Karpas-422 (cell line): ENCODE measurements around the gene MBTPS1. TPM values are rescaled to one million over a fixed set of nuclear protein-coding genes. Genes with fewer than 3 reads are reported as not detected.
A peak's percentile ranks its signal among the peaks of the same experiment; 100 is the strongest.

Experiments
- DNase-seq: peaks from one replicate; pipeline ENCODE4 v3.0.0-alpha.2; 2015
- H2AFZ ChIP-seq: fragments of 200-600 bp; sonication (generic); 2 replicates; pipeline ENCODE4 v1.6.1; 2014; ENCODE audit warnings: antibody characterized with exemption, low read length, mixed read lengths
- H3K27ac ChIP-seq: fragments of 200-600 bp; sonication (generic); 2 replicates; pipeline ENCODE4 v1.5.1; 2014; ENCODE audit warnings: mild to moderate bottlenecking, low read length, moderate library complexity
- H3K27me3 ChIP-seq: fragments of 200-600 bp; sonication (generic); 2 replicates; pipeline ENCODE4 v1.6.1; 2014; ENCODE audit warnings: low read length, mixed read lengths
- H3K36me3 ChIP-seq: fragments of 200-600 bp; sonication (generic); 2 replicates; pipeline ENCODE4 v1.6.1; 2014; ENCODE audit warnings: low read length, mixed read lengths; ENCODE audit not compliant: insufficient read depth
- H3K4me1 ChIP-seq: fragments of 200-600 bp; sonication (generic); 2 replicates; pipeline ENCODE4 v1.6.1; 2014; ENCODE audit warnings: mild to moderate bottlenecking, low read length, mixed read lengths
- H3K4me2 ChIP-seq: fragments of 200-600 bp; sonication (generic); 2 replicates; pipeline ENCODE4 v1.6.1; 2014; ENCODE audit warnings: low read length, low read depth, mild to moderate bottlenecking; ENCODE audit not compliant: poor library complexity, severe bottlenecking
- H3K4me3 ChIP-seq: fragments of 200-600 bp; sonication (generic); 2 replicates; pipeline ENCODE4 v1.5.1; 2014; ENCODE audit warnings: mild to moderate bottlenecking, antibody characterized with exemption, low read length, mixed read lengths
- H3K79me2 ChIP-seq: fragments of 200-600 bp; sonication (generic); 2 replicates; pipeline ENCODE4 v1.6.1; 2014; ENCODE audit warnings: mild to moderate bottlenecking, low read length, mixed read lengths
- H3K9ac ChIP-seq: fragments of 200-600 bp; sonication (generic); 2 replicates; pipeline ENCODE4 v1.6.0; 2014; ENCODE audit warnings: low read length
- H3K9me2 ChIP-seq: fragments of 200-600 bp; sonication (generic), shearing (Covaris generic); replicated peaks from 2 replicates; pipeline ENCODE4 v1.6.0; 2014; ENCODE audit warnings: mild to moderate bottlenecking, low read length, moderate library complexity; ENCODE audit not compliant: insufficient read depth
- H3K9me3 ChIP-seq: fragments of 300-700, 200-600 bp; sonication (generic); 2 replicates; pipeline ENCODE4 v1.6.1; 2014; ENCODE audit warnings: low read length, mixed read lengths
- H4K20me1 ChIP-seq: fragments of 200-600 bp; sonication (generic); 2 replicates; pipeline ENCODE4 v1.6.1; 2014; ENCODE audit warnings: mild to moderate bottlenecking, antibody characterized with exemption, low read length, low read depth; ENCODE audit not compliant: insufficient read depth
- total RNA-seq: library from RNA; depleted of rRNA; stranded (reverse); fragments of >200 nt; shearing (Covaris generic); gene quantifications from 2 replicates; pipeline ENCODE4 v1.2.3, GENCODE V29; 2014; ENCODE audit warnings: low replicate concordance

Gene MBTPS1
- total RNA-seq, 1 experiment from 2014 or later = 80.9 TPM

DNA sequence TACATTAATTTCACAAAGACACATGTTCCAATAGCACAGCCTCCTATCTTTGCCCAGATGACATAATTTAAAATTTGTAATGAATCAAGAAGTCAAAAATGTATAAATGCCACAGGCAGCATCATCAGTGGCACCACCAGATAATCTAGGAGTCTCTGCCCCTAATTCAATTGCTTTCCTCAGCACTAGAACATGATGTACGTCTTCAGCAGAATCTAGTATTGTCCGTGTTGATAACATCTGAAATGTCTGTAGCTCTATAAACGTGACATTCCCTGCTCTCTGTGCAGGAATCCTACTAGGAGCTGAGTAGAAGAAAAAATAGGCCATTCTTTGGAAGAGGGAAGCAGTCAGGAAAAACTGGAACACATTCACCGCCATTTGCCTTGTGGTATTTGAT is 52.8 kb downstream of the MBTPS1 start:
- H3K9ac ChIP-seq = no peak overlapping the region
- no peaks in the 10 kb centered on the region for H3K9me2 ChIP-seq
- no peaks in the 10 kb centered on the region for H3K27me3 ChIP-seq
- no peaks in the 10 kb centered on the region for H3K4me1 ChIP-seq
- H3K27ac ChIP-seq = no peak overlapping the region
- no peak overlapping the region for H3K4me3 ChIP-seq
- H3K9me3 ChIP-seq = no peaks in the 10 kb centered on the region
- DNase-seq = no peak
- peaks cover 57% of the 10 kb centered on the region; the same call in 1 of the 2 replicates for H3K36me3 ChIP-seq
- H3K4me2 ChIP-seq = no peak overlapping the region
- H3K79me2 ChIP-seq = no peaks in the 10 kb centered on the region
- H4K20me1 ChIP-seq = peaks cover 3% of the 10 kb centered on the region; the same call in 1 of the 2 replicates
- no peak overlapping the region for H2AFZ ChIP-seq

DNA sequence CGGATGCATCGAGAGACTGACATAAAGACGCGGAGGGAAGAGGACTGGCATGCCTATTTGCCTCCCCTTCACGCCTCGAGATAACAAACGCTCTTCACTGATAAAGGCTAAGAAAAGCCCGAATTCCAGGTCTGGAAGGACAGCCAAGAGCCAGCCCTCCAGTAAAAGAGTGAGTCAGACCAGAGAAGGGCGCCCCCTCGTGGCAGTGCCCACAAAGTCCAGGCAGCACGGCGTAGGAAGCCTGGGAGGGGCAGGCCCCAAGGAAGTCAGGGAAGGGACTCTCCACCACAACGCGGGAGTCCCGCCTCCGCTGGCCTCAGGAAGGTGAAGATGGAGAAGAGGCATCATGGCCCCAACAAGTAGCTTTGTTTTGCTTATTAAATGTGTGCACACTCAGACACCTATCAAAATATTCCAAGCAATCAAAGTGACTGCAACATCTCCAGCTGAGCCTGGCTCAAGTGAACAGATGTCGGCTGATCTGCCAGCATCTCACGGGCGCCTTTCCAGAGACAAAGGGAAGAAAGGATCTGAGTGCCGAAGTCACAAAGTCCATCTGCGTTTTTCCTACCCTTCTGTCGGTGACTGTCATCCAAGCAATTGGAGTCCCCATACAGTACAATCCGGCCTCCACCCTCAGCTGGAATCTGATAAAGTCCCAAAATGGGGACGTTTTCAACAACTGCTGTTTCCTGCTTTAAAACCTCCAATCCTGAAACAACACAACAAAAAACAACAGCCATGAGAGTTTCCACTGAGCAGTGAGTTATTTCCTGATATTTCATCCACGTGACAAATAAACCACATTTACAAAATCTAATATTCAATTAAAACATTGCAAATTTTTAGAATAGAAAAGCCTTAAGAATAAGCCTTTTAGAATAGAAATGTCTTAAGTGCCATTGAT is 53.8 kb downstream of the MBTPS1 start:
- peaks cover 58% of the 10 kb centered on the region for H3K36me3 ChIP-seq
- no peak overlapping the region for H3K4me2 ChIP-seq
- DNase-seq = peak; percentile 77
- no peak overlapping the region for H3K9ac ChIP-seq
- no peak overlapping the region for H3K27ac ChIP-seq
- H4K20me1 ChIP-seq = peaks cover 3% of the 10 kb centered on the region; the same call in 1 of the 2 replicates
- no peaks in the 10 kb centered on the region for H3K79me2 ChIP-seq
- H3K9me2 ChIP-seq = no peaks in the 10 kb centered on the region
- H3K4me1 ChIP-seq = no peaks in the 10 kb centered on the region
- no peak overlapping the region for H2AFZ ChIP-seq
- H3K9me3 ChIP-seq = no peaks in the 10 kb centered on the region
- H3K27me3 ChIP-seq = no peaks in the 10 kb centered on the region
- H3K4me3 ChIP-seq = no peak overlapping the region

DNA sequence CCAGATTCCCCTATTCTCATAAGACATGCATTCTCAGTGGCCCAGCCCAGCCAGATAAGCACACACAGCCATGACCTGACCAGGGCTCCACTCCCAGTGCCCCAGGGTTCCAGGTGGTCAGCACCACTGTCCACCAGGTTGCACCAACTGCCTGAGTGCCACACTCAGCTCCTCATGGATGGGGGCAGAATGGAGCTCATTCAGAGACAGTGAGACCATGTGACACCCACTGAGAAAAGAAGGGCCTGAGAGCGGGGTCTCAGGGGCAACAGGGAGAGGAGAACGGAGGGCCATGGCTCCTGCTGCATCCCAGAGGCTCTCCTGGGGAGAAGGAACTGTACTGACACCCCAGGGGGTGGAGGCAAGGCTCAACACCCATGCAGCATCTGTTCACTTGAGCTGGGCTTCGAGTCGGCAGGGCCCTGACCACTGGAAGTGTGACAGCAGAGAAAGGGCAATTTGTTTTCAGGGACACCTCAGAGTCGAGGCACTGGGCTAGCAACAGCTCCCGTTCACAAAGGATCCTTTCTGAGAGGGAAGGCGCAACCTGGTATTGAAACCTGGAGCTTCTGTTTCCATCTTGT is 55.4 kb downstream of the MBTPS1 start:
- no peak overlapping the region for H3K27ac ChIP-seq
- no peaks in the 10 kb centered on the region for H3K79me2 ChIP-seq
- H3K27me3 ChIP-seq = no peaks in the 10 kb centered on the region

DNA sequence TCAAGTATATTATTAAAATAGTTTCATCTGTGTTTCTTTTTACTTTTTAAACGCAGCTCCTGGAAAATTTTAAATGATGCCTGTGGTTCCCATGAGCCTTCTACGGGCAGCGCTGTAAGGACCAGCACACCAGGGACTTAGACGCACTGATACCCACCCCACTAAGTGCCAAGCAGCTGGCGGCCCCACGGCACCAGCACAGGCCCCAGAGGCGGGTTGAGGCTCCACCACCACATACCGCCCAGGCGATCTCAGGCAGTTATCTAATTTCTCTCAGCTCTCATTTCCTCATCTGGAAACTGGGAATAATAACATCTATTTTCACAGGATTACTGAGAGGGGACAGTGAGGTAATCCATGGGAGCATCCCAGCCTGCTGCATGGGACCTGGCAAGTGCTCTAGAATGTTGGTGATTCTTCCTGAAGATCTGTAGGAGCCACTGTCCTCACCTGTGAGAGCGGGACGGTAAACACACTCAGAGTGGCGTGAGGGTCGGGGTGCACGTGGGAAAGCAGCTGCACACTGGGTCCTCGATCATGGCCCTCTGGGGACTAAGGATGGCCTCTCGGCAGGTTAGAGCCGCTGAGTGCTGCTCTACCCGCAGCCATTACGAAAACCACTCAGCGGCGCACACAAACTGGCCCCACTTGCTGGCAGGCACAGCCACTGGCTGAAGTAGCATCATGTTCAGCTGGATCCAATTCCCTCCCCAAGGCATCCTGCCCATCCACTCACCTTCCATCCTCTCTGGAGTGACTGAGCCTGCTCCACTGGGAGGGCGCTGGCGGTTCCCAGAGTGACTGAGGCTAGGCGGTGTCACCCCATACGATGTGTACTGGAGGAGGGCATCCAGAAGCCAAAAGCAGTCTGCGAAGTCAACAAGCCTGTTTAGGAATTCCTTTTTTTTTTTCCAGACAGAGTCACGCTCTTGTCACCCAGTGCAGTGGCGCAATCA is 56.5 kb downstream of the MBTPS1 start:
- no peaks in the 10 kb centered on the region for H3K79me2 ChIP-seq
- H4K20me1 ChIP-seq = no peaks in the 10 kb centered on the region; the same call in 1 of the 2 replicates
- H3K4me1 ChIP-seq = no peaks in the 10 kb centered on the region
- H3K4me2 ChIP-seq = no peak overlapping the region
- H3K36me3 ChIP-seq = peaks cover 46% of the 10 kb centered on the region
- no peak overlapping the region for H3K9ac ChIP-seq
- H3K4me3 ChIP-seq = no peak overlapping the region
- no peaks in the 10 kb centered on the region for H3K9me2 ChIP-seq
- no peak for DNase-seq
- H3K9me3 ChIP-seq = no peaks in the 10 kb centered on the region
- no peak overlapping the region for H2AFZ ChIP-seq
- no peak overlapping the region for H3K27ac ChIP-seq
- H3K27me3 ChIP-seq = no peaks in the 10 kb centered on the region

More for the DNA sequence above, 55.4 kb downstream of the MBTPS1 start:
- Histone ChIP-seq H2AFZ (no peak overlapping the region), H4K20me1 (peaks cover 3% of the 10 kb centered on the region; the same call in 1 of the 2 replicates), H3K4me3 (no peak overlapping the region), H3K4me2 (no peak overlapping the region), H3K9me2 (no peaks in the 10 kb centered on the region), H3K9me3 (no peaks in the 10 kb centered on the region), H3K36me3 (peaks cover 56% of the 10 kb centered on the region), H3K9ac (no peak overlapping the region), H3K4me1 (no peaks in the 10 kb centered on the region)
- no peak for DNase-seq

DNA sequence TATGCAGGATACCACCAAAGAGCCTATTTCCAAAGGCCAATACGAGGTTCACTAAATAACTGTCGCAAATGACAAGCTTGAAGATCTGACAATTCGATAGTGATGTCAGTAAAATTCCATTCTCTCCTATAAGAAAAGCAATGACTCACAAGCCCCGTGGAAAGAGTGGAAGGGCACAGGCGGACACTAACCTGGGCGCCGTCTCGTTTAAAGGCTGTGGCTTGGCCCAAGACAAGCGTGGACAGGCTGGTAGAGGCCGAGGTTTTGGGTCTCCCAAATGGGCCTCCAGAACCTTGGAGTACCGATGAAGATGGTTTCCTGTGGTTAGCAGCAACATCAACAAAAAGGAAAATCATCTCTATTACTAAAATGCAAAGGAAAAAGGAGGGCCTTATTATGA is 57.6 kb downstream of the MBTPS1 start:
- no peak overlapping the region for H3K27ac ChIP-seq
- H3K4me1 ChIP-seq = no peaks in the 10 kb centered on the region
- no peaks in the 10 kb centered on the region; the same call in 1 of the 2 replicates for H4K20me1 ChIP-seq
- peaks cover 38% of the 10 kb centered on the region for H3K36me3 ChIP-seq
- no peak overlapping the region for H3K4me2 ChIP-seq
- no peaks in the 10 kb centered on the region for H3K27me3 ChIP-seq
- H3K79me2 ChIP-seq = no peaks in the 10 kb centered on the region
- no peaks in the 10 kb centered on the region for H3K9me2 ChIP-seq
- H2AFZ ChIP-seq = no peak overlapping the region
- no peaks in the 10 kb centered on the region for H3K9me3 ChIP-seq
- DNase-seq = no peak
- no peak overlapping the region for H3K4me3 ChIP-seq
- H3K9ac ChIP-seq = no peak overlapping the region

DNA sequence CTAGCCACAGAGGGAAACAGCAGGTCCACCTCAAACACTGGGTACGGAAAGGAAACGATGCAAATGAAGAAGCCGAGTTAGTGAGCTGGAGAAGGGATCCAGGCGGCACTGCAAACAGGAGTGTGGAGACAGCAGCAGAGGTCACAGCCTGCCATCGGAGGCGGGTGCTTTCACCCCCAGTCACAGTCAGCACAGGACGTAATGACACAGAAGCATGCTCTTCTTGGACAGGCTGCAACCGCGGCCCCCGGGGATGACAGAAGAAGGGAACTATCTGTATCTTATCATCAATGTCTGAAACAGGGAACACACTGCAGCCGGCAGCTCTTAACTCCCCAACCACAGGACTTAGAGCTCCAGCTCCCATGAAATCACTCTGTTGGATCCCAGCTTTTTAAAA is 58.1 kb downstream of the MBTPS1 start:
- H3K36me3 ChIP-seq = peaks cover 35% of the 10 kb centered on the region
- H3K4me2 ChIP-seq = no peak overlapping the region
- no peaks in the 10 kb centered on the region; the same call in 1 of the 2 replicates for H4K20me1 ChIP-seq
- no peak overlapping the region for H2AFZ ChIP-seq
- no peaks in the 10 kb centered on the region for H3K4me1 ChIP-seq
- H3K9ac ChIP-seq = no peak overlapping the region
- no peaks in the 10 kb centered on the region for H3K27me3 ChIP-seq
- DNase-seq = no peak
- no peaks in the 10 kb centered on the region for H3K9me3 ChIP-seq
- H3K9me2 ChIP-seq = no peaks in the 10 kb centered on the region
- H3K79me2 ChIP-seq = no peaks in the 10 kb centered on the region
- H3K27ac ChIP-seq = no peak overlapping the region
- H3K4me3 ChIP-seq = no peak overlapping the region

DNA sequence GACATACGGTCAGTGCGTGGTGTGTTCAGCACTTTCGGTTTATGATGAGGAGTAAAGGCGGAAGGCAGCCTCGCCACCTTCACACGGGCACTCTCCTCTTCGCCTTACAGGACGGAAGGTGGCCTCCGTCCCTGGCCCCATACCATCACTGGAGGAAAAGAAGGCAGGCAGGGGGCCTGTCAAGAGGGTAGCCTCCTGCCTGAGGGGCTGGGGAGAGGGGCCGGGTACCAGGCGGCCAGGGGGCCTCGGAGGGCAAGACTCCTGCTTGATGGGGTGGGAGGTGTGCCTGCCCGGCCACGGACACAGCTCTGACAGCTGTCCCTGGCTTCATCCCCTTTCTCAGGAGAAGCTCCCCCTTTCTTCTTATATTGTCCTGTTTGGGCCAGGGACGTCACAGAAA is 58.5 kb downstream of the MBTPS1 start:
- Histone ChIP-seq H3K9me2 (no peaks in the 10 kb centered on the region), H3K9ac (no peak overlapping the region), H3K79me2 (no peaks in the 10 kb centered on the region), H3K27me3 (no peaks in the 10 kb centered on the region), H2AFZ (no peak overlapping the region), H3K9me3 (no peaks in the 10 kb centered on the region), H3K4me3 (no peak overlapping the region), H3K4me1 (no peaks in the 10 kb centered on the region), H3K4me2 (no peak overlapping the region), H3K36me3 (peaks cover 31% of the 10 kb centered on the region), H3K27ac (no peak overlapping the region), H4K20me1 (no peaks in the 10 kb centered on the region; the same call in 1 of the 2 replicates)
- DNase-seq = no peak
